ENCODE results near the gene ANXA7.

DNA sequence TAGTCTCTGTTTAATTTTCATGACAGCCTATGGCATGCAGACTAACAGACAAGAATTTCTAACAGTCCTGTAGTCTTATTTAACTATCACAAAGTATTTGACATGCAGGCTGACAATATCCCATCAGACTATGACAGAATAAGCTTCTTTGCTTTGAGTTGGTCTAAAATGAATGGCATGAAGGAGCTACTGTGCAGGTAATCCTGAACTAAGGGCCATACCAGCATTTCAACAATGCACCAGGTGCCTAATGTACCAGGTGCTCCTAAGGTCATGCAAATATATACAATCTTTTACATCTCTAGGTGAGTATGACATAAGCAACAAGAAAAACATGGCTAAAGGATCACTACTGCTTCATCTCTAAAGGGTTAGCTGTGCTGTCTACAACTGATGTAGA, 33.1 kb upstream of the ANXA7 start:
- TF ChIP-seq EZH2 (IDR thresholded peaks at IDR 0.05; ENCODE audit: borderline replicate concordance, insufficient read depth, low read length, poor library complexity, severe bottlenecking) (no peak), POLR2AphosphoS5 (IDR thresholded peaks at IDR 0.05) (no peak), RAD21 (conservative IDR thresholded peaks at IDR 0.05) (no peak), EP300 (conservative IDR thresholded peaks at IDR 0.05; ENCODE audit: poor library complexity, severe bottlenecking) (no peak), TAF1 (IDR thresholded peaks at IDR 0.05; ENCODE audit: low read depth) (no peak)
- TF ChIP-seq, protein P1, sequence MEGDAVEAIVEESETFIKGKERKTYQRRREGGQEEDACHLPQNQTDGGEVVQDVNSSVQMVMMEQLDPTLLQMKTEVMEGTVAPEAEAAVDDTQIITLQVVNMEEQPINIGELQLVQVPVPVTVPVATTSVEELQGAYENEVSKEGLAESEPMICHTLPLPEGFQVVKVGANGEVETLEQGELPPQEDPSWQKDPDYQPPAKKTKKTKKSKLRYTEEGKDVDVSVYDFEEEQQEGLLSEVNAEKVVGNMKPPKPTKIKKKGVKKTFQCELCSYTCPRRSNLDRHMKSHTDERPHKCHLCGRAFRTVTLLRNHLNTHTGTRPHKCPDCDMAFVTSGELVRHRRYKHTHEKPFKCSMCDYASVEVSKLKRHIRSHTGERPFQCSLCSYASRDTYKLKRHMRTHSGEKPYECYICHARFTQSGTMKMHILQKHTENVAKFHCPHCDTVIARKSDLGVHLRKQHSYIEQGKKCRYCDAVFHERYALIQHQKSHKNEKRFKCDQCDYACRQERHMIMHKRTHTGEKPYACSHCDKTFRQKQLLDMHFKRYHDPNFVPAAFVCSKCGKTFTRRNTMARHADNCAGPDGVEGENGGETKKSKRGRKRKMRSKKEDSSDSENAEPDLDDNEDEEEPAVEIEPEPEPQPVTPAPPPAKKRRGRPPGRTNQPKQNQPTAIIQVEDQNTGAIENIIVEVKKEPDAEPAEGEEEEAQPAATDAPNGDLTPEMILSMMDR (IDR thresholded peaks at IDR 0.05; ENCODE audit: poor library complexity, severe bottlenecking) = no peak
